ENCODE data around the gene MAP3K14.
"Not testable (repeated sequence)": the region's sequence is repeated elsewhere in the genome, so short reads cannot be mapped to it uniquely, and the experiment has no call there.

MAP3K14 gene

DNA sequence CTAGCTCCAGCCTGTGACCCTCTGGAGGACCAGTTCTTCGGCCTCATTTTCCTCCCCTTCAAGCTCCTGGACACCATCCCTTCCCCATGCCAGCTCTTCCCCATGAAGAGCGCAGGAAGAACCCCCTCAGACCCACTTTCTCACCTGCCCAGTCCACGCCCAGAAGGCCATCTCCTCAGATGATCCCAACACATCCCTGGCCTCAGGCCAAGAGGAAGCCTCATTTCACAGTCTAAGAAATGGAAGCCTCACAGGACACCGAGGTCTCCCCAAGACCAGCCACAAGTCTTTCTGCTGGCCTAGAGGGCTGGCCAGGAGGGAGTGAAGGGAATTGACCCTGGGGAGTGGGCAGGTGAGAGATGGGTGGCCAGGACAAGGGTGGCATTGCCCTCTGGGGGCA lies 62.9 kb downstream of the MAP3K14 start:
- DNase-seq: no peak

DNA sequence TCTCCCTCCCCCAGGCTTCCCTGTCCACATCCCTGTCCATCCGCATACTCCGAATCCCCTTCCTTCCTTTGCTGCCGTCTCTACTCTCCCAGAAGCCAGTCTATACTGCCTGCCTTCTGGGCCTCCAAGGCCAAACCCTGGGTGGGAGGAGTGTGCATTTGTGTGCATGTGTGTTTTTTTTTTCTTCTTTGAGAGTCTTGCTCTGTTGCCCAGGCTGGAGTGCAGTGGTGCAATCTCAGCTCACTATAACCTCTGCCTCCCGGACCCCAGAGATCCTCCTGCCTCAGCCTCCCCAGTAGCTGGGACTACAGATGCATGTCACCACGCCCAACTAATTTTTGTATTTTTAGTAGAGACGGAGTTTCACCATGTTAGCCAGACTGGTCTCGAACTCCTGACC lies 63.6 kb downstream of the MAP3K14 start:
- DNase-seq: not testable (repeated sequence)

GRCh38 chr17:45251931-45252330 lies 64.9 kb downstream of the MAP3K14 start:
- no peak for DNase-seq

DNA sequence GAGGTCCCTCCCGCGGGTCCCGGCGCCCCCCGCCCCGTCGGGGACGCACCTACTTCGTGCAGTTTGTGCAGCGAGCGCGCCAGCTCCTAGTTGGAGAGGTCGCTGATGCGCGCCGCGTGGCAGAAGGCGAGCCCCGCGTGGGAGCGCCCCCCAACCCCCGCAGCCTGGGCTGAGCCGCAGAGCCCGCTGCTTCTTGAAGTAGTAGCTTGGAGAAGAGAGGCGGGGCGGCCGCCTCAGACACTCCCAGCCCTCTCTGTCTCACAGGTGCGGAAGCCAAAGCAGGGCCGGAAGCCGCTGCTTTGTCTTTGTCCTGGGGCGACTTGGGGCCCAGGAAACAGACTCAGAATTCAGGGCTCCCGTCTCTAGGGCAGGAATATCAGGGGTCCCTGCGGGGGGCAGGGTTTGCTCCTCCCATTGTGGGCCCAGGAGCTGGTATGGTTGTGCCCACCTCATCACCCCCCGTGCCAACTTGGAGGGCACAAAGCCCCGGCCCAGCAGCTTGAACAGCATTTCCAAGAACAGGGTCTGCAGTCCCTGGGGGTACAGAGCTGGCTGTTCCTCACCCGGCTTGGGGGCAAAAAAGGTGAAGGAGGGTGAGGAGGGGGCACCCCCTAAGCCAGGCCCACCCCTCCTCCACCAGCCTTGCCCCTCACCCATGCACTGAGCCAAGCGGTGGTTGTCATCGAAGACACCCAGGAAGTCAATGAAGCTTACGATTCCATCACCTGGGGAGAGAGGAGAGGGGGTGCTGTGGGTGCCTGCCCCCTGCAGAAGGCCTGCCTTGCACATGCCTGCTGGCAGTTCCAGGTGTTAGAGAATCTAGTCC lies 68.5 kb downstream of the MAP3K14 start:
- peak; percentile 43 to 68 for DNase-seq

DNA sequence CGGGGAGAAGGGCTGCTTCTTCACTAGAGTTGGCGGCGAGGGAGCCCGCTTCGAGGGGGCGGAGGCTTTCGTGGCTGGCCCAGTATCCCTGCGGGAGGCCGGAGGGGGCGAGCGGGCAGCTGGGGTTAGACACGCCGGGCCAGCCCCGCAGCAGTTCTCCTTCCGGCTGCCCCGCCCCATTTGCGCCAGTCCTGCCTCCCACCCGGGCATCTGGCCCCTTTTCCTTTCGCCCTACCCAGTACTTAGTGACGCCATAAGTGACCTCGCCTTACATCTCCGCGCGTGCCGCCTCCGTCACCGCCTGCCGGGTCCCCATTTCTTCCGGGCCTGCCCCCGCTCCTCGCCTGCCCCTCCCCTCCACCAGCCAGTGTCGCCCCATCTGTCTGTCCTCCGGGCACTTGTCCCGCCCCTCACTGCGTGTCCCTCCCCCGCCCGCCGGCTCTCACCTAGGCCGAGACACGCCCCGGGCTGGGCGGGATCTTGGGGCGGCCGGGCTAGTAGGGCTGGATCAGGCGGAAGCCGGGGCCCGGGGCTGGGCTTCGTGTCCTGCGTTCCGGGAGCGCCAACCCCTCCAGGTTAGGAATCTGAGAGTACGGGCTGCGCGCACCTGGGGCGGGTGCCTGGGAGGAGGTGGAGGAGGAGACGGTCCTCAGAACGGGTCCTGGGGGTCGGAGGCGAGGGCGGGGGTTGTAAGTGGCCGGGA lies 69.2 kb downstream of the MAP3K14 start:
- DNase-seq: peak; percentile 96 to 97

DNA sequence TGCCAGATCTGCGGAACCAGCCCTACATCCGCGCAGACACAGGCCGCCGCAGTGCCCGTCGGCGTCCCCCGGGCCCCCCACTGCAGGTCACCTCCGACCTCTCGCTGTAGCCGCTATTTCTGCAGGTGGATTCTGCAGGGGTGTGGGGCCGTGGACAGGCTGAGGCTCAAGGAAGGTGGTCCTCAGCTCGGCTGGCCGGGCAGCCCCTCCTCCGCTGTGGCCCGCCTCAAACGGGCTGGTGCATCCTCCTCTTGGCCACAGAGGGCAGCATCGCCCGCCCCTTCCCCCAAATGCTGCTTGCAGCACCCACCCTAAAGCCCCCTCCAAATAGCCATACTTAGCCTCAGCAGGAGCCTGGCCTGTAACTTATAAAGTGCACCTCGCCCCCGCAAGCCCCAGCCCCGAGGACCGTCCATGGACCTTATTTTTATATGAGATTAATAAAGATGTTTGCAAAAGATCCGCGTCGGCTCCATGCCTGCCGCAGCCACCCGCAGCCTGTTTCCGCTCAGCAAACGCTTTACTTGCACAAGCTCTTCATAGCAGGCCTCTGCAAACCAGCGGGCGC lies 69.9 kb downstream of the MAP3K14 start:
- no peak for DNase-seq

GRCh38 chr17:45246338-45246737 lies 70.5 kb downstream of the MAP3K14 start:
- DNase-seq: no peak

DNA sequence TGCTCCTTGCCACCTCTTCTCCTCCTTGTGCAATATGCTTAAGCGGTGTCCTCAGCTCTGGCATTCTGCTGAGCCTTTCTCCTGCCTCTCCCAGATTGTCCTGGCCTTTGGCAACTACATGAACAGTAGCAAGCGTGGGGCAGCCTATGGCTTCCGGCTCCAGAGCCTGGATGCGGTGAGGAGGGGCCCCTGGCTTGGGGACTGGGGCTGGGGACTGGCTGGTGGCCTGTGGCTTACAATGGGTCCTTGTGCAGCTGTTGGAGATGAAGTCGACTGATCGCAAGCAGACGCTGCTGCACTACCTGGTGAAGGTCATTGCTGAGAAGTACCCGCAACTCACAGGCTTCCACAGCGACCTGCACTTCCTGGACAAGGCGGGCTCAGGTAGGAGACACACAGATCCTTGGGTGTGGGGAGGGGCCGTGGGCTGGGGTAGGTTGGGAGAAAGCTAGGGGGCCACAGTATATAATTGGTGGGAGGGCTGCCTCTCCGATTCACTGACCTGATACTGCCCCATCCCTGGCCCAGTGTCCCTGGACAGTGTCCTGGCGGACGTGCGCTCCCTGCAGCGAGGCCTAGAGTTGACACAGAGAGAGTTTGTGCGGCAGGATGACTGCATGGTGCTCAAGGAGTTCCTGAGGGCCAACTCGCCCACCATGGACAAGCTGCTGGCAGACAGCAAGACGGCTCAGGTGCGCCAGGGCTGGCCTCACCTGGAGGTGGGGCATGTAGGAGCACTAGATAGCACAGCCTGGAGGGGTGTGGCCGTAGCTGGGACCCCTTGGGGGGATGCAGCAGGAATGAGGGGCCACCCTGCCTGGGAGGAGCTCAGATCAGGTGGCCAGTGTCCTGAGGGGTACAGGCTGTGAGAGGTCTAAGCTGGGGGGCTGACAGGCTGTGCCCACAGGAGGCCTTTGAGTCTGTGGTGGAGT lies 71.8 kb downstream of the MAP3K14 start:
- no peak for DNase-seq

DNA sequence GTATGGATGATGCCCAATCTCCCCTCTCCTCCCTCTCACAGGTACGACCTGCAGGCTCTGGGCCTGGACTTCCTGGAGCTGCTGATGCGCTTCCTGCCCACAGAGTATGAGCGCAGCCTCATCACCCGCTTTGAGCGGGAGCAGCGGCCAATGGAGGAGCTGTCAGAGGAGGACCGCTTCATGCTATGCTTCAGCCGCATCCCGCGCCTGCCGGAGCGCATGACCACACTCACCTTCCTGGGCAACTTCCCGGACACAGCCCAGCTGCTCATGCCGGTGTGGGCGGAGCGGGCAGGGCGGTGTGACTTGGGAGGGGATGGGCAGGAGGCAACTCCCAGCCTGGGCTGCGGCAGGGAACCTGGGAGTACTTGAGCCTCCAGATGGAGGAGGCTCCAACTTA lies 73.1 kb downstream of the MAP3K14 start:
- DNase-seq: no peak

DNA sequence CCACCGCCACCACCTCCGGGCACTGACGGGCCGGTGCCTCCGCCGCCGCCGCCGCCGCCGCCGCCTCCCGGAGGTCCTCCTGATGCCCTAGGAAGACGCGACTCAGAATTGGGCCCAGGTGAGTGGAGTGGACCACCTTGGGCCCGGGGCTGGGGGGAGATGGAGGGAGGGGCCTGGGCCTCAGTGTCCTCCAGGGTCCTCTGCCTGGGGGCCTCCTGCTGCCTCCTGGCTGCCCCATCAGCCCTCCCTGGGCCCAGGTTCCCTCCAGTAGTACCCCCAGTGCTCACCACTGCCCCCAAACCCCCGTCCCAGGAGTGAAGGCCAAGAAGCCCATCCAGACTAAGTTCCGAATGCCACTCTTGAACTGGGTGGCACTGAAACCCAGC lies 74.8 kb downstream of the MAP3K14 start:
- no peak for DNase-seq

DNA sequence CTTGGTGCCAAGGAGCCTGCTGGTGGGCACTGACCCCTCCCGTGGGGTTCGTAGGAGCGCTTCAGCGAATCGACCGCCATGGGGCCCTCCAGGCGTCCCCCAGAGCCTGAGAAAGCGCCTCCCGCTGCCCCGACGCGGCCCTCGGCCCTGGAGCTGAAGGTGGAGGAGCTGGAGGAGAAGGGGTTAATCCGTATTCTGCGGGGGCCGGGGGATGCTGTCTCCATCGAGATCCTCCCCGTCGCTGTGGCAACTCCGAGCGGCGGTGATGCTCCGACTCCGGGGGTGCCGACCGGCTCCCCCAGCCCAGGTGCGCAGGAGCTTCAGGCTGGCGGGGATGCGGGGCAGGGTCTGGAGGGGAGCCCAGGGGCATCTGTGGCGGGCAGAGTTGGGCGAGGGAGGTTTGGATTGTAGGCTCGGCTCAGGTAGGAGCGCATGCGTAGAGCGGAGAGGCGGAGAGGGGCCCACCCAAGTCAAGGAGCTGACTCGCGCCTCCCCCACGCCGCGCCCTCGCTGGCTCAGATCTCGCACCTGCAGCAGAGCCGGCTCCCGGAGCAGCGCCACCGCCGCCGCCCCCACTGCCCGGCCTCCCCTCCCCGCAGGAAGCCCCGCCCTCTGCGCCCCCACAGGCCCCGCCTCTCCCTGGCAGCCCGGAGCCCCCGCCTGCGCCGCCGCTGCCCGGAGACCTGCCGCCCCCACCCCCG lies 75.3 kb downstream of the MAP3K14 start:
- DNase-seq: no peak

GRCh38 chr17:45240905-45241327 lies 75.9 kb downstream of the MAP3K14 start:
- no peak for DNase-seq

DNA sequence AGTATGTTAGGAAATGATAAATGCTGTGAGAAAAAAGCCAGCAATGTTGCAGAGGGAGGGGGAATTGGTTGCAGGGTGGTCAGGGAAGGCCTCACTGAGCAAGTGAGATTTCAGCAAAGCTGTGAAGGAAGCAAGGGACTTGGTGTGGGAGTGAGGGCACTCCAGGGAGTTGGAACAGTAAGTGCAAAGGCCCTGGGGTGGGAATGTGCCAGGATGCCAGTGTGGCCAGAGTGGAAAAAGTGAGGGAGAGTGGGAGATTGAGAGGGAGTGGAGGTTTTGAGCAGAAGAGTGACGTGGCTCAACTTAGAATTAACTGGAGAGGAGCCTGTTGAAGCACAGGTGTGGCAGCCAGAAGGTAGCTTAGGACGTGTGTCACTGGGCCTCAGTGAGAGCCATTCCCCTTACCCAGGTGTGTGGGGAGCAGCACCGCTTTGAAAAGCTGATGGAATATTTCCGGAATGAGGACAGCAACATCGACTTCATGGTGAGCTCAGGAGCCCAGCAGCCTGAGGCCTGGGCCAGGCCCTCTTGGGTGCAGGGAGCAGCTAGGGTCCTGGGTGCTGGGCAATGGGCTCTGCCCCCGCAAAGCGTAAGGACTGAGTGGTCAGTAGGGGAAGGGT lies 78.6 kb downstream of the MAP3K14 start:
- no peak for DNase-seq

GRCh38 chr17:45237686-45238085 lies 79.1 kb downstream of the MAP3K14 start:
- DNase-seq: no peak

GRCh38 chr17:45236282-45236606 lies 80.6 kb downstream of the MAP3K14 start:
- DNase-seq: no peak

DNA sequence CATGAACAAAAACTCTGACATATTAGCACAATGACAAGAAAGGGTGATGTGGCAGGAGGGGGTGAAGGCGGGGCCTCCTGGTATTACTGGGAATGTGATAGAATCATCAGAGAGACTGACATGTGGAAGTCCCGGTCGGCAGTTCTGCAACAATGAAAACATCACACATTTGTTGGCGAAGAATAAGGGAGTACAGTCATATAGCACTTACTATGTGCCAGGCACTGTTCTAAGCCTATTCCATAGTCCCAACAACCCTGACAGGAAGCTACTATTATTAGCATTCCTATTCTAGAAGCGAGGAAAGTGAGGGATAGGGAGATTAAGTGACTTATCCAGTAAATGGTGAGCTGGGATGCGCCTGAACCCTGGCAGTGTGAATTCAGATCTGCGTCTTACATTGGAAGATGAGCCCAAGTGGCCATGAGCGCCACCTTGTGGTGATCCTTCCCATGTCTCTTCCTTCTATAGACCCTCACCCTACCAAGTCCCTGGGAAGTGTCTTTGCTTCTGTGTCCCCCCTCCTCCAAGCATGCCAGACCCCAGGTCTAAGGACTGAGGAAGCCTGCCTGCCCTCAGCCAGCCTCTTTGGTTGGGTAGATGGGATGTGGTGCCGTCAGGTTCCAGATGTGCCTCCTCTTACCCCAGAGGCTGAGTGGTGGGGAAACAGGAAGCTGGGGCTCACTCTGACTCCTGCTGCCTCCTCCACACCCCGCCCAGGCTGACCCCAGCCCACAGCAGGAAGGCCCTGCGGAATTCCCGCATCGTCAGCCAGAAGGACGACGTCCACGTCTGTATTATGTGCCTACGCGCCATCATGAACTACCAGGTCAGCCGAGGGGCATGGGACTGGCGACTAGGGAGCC lies 81.2 kb downstream of the MAP3K14 start:
- DNase-seq: peak; percentile 81 to 84

GRCh38 chr17:45234641-45235415 lies 82.0 kb downstream of the MAP3K14 start:
- DNase-seq: no peak

DNA sequence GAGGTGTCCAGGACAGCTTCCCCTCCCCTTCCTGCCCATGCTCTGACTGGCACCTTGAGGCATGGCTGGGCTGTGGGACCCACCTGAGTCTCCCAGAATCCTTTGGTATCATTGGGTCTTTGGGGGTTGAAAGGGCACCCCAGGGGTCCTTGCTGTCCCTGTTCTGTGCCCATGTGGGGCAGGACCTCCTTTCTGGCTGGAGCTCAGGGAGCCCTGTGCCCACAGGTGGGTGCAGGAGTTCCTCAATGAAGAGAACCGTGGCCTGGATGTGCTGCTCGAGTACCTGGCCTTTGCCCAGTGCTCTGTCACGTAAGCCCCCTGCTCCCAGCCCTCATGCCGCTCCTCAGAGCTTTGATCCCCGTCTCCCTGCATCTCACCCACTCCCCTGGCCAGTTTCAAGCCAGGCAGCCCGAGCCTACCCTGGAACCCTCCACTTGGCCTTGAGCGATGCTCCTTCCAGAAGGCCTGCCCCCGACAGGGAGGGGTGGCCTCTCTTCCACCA lies 83.3 kb downstream of the MAP3K14 start:
- no peak for DNase-seq

GRCh38 chr17:45232514-45233422 lies 84.1 kb downstream of the MAP3K14 start:
- DNase-seq: no peak
